ENCODE data around the gene ALAS1. TPM values are rescaled to one million over a fixed set of nuclear protein-coding genes. Genes with fewer than 3 reads are reported as not detected.

Gene ALAS1
- total RNA-seq, 1 experiment from 2014 or later = 53.1 TPM

DNA sequence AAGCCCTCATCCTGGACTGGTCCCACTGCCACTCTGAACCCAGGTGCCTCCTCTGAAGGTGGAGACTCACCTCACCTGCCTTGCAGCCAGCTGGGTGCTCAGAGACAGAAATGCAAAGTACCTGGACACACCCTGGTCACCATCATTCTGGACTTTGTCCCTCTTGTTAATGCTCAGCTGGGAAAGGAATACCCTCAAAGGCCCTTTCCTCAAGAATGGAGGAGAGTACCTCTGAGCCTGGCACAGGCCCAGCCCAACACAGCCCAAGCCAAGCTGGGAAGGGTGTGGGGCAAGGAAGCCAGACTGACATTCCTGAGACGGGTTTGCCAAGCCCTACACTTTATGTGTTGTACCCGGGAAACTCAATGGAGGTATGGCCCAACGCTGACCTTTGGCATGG, 983 bp upstream of the ALAS1 start:
- Mint-ChIP-seq H3K36me3 (ENCODE audit: insufficient read depth, unreplicated experiment) (peaks cover 34% of the 10 kb centered on the region), H3K9me3 (ENCODE audit: unreplicated experiment) (no peaks in the 10 kb centered on the region), H3K27ac (ENCODE audit: unreplicated experiment) (peak overlapping the region; percentile 90), H3K4me3 (ENCODE audit: unreplicated experiment) (peak overlapping the region; percentile 98), H3K27me3 (ENCODE audit: insufficient read depth, unreplicated experiment) (no peaks in the 10 kb centered on the region), H3K4me1 (ENCODE audit: low read depth, unreplicated experiment) (peaks cover 7% of the 10 kb centered on the region)
- peak; percentile 34 to 65 for DNase-seq
- H3K36me3 ChIP-seq (ENCODE audit: control insufficient read depth, insufficient read depth, low read length) = no peaks in the 10 kb centered on the region; the same call in 1 of the 2 replicates
- ChIA-PET POLR2A (interaction anchor here (0.7 kb wide), 1 partner anchor 43 kb away, joined by 5 read pairs; the partner anchor contains the start of gene POC1A), CTCF (interaction anchor here (0.5 to 0.6 kb wide), 2 partner anchors 10 to 141 kb away, joined by 4 read pairs; no protein-coding TSS in a partner anchor)
- H3K4me3 ChIP-seq (ENCODE audit: low read depth, low read length) = no peak overlapping the region
- H3K27me3 ChIP-seq (replicated peaks; ENCODE audit: control insufficient read depth, insufficient read depth, low read length) = no peaks in the 10 kb centered on the region
- H3K4me1 ChIP-seq = peaks cover 30% of the 10 kb centered on the region
- intact Hi-C loops (cut with micrococcal nuclease; ENCODE audit: unreplicated experiment) = loop anchor here (5.0 kb wide), 1 partner anchor 45 kb away; the partner anchor contains the start of gene POC1A
- no TSS peak for BruUV-seq (replicated peaks)
- TF ChIP-seq, protein P1, sequence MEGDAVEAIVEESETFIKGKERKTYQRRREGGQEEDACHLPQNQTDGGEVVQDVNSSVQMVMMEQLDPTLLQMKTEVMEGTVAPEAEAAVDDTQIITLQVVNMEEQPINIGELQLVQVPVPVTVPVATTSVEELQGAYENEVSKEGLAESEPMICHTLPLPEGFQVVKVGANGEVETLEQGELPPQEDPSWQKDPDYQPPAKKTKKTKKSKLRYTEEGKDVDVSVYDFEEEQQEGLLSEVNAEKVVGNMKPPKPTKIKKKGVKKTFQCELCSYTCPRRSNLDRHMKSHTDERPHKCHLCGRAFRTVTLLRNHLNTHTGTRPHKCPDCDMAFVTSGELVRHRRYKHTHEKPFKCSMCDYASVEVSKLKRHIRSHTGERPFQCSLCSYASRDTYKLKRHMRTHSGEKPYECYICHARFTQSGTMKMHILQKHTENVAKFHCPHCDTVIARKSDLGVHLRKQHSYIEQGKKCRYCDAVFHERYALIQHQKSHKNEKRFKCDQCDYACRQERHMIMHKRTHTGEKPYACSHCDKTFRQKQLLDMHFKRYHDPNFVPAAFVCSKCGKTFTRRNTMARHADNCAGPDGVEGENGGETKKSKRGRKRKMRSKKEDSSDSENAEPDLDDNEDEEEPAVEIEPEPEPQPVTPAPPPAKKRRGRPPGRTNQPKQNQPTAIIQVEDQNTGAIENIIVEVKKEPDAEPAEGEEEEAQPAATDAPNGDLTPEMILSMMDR (IDR thresholded peaks at IDR 0.05; ENCODE audit: insufficient read depth in 1 of 2, low read depth in 1 of 2, low read length in 1 of 2, severe bottlenecking in 1 of 2, unreplicated experiment in 1 of 2) = no peak
- no peaks in the 10 kb centered on the region for H3K9me3 ChIP-seq

DNA sequence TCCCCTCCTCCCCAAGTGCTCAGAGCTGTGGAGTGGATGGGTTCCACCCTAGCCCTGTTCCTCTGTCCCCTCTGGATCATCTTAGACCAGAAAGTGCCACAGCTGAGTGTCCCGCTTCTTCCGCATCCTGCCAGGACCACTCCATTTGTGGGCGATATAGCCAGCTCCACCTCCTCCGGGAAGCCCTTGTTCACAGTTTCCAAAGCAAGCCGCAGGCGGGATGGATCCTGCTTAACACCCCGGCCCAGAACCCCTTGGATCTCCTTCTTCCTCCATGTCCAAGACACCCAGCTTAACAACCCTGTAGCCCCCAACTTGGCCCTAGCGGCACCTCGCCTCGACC, 490 bp upstream of the ALAS1 start:
- POLR2A ChIA-PET = interaction anchor here (0.5 kb wide), 1 partner anchor 40 kb away, joined by 3 read pairs; no protein-coding TSS in a partner anchor
- CTCF ChIA-PET = interaction anchor here (0.6 kb wide), 1 partner anchor 142 kb away, joined by 4 read pairs; no protein-coding TSS in a partner anchor
- intact Hi-C loops (cut with micrococcal nuclease; ENCODE audit: unreplicated experiment) = loop anchor here (5.0 kb wide), 1 partner anchor 45 kb away; the partner anchor contains the start of gene POC1A
- Mint-ChIP-seq H3K9me3 (ENCODE audit: unreplicated experiment) (no peaks in the 10 kb centered on the region), H3K27ac (ENCODE audit: unreplicated experiment) (peak overlapping the region; percentile 90), H3K36me3 (ENCODE audit: insufficient read depth, unreplicated experiment) (peaks cover 39% of the 10 kb centered on the region), H3K27me3 (ENCODE audit: insufficient read depth, unreplicated experiment) (no peaks in the 10 kb centered on the region), H3K4me1 (ENCODE audit: low read depth, unreplicated experiment) (peaks cover 7% of the 10 kb centered on the region), H3K4me3 (ENCODE audit: unreplicated experiment) (peak overlapping the region; percentile 98)
- H3K4me1 ChIP-seq = peaks cover 30% of the 10 kb centered on the region
- no peaks in the 10 kb centered on the region for H3K27me3 ChIP-seq (replicated peaks; ENCODE audit: control insufficient read depth, insufficient read depth, low read length)
- H3K9me3 ChIP-seq = no peaks in the 10 kb centered on the region
- H3K4me3 ChIP-seq (ENCODE audit: low read depth, low read length) = peak overlapping the region; percentile 95
- no peaks in the 10 kb centered on the region; the same call in 1 of the 2 replicates for H3K36me3 ChIP-seq (ENCODE audit: control insufficient read depth, insufficient read depth, low read length)
- TF ChIP-seq, protein P1 (IDR thresholded peaks at IDR 0.05; ENCODE audit: insufficient read depth in 1 of 2, low read depth in 1 of 2, low read length in 1 of 2, severe bottlenecking in 1 of 2, unreplicated experiment in 1 of 2) = no peak
- DNase-seq = no peak
- BruUV-seq (replicated peaks) = TSS peak; percentile 85

DNA sequence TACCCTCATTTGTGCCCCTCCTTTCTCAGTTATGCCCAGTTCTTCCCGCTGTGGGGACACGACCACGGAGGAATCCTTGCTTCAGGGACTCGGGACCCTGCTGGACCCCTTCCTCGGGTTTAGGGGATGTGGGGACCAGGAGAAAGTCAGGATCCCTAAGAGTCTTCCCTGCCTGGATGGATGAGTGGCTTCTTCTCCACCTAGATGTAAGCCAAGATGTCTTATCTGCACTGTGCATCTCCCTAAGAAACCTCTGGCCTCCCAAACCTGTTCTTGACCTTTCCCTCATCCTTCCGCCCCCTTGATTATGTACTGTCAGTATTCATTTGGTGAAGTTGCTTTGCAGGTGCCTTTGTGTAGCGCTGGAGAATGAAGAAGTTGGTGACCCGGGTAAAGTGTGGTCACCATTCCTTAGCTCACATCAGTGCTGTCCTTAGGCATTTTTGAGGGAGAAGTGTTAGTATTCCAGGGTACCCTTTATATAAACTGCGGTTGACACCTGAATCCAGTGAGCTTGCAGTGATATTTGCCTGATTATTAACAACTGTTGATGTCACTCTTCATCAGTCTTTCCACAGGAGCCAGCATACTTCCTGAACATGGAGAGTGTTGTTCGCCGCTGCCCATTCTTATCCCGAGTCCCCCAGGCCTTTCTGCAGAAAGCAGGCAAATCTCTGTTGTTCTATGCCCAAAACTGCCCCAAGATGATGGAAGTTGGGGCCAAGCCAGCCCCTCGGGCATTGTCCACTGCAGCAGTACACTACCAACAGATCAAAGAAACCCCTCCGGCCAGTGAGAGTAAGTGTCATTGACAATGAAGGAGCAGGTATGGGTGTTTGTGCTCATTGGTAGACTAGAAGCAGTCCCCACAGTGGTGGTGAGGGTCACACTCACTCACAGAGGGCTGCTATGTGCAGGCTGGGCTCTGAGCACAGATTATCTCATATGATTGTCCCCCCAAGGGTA, 966 bp downstream of the ALAS1 start:
- Mint-ChIP-seq H3K4me1 (ENCODE audit: low read depth, unreplicated experiment) (peaks cover 7% of the 10 kb centered on the region), H3K9me3 (ENCODE audit: unreplicated experiment) (no peaks in the 10 kb centered on the region), H3K4me3 (ENCODE audit: unreplicated experiment) (peak overlapping the region; percentile 98), H3K27me3 (ENCODE audit: insufficient read depth, unreplicated experiment) (no peaks in the 10 kb centered on the region), H3K27ac (ENCODE audit: unreplicated experiment) (peak overlapping the region; percentile 90), H3K36me3 (ENCODE audit: insufficient read depth, unreplicated experiment) (peaks cover 53% of the 10 kb centered on the region)
- TF ChIP-seq, protein P1 (IDR thresholded peaks at IDR 0.05; ENCODE audit: insufficient read depth in 1 of 2, low read depth in 1 of 2, low read length in 1 of 2, severe bottlenecking in 1 of 2, unreplicated experiment in 1 of 2) = no peak
- intact Hi-C loops (cut with micrococcal nuclease; ENCODE audit: unreplicated experiment) = loop anchor here (1.0 to 5.0 kb wide), 2 partner anchors 11 to 47 kb away; partner anchors contain the start of gene POC1A
- peaks cover 30% of the 10 kb centered on the region for H3K4me1 ChIP-seq
- no peaks in the 10 kb centered on the region for H3K27me3 ChIP-seq (replicated peaks; ENCODE audit: control insufficient read depth, insufficient read depth, low read length)
- no peaks in the 10 kb centered on the region; the same call in none of the 2 replicates for H3K36me3 ChIP-seq (ENCODE audit: control insufficient read depth, insufficient read depth, low read length)
- ChIA-PET POLR2A (no interaction called here), CTCF (no interaction called here)
- DNase-seq = no peak
- BruUV-seq (replicated peaks) = TSS peak; percentile 44
- H3K4me3 ChIP-seq (ENCODE audit: low read depth, low read length) = peak overlapping the region; percentile 95
- no peaks in the 10 kb centered on the region for H3K9me3 ChIP-seq

All from Caco-2 (cell line).